ENCODE results near the gene SPATA21. TPM values are rescaled to one million over a fixed set of nuclear protein-coding genes. Genes with fewer than 3 reads are reported as not detected.

Gene SPATA21
- polyA plus RNA-seq, 2 of the 4 experiments (the other 2 are of a cell fraction) = 0.08 to 0.09 TPM

- CTCF ChIA-PET = interaction anchor here (1.6 to 1.9 kb wide), 2 partner anchors 13 to 46 kb away, joined by 5 to 8 read pairs; partner anchors contain the start of gene NECAP2
- peak overlapping the region in 1 of 2 experiments; percentile 49; a peak in 2 of 6 replicates for H3K27ac ChIP-seq
- no peaks in the 10 kb centered on the region for H3K9me3 ChIP-seq
- POLR2A ChIA-PET = no interaction called here
- WGBS (ENCODE audit: missing lambda C conversion rate) = 78% methylated on average over 9 of the region's 10 CpGs
- DNase-seq (ENCODE audit: low read depth in 1 of 2, low spot score in 1 of 2) = no peak
- no peak for TF ChIP-seq JUNB (IDR thresholded peaks at IDR 0.05)
- no peak for TF ChIP-seq REST (IDR thresholded peaks at IDR 0.05)
- no peak for TF ChIP-seq MAZ (IDR thresholded peaks at IDR 0.05; ENCODE audit: borderline replicate concordance, low read depth, low read length)
- TF ChIP-seq E2F6 (IDR thresholded peaks at IDR 0.05; ENCODE audit: borderline replicate concordance, low read depth) = no peak
- no peak for TF ChIP-seq FOSB (CRISPR knock-in tag; IDR thresholded peaks at IDR 0.05)
- H3K4me2 ChIP-seq = no peak overlapping the region
- H3K4me1 ChIP-seq = peaks cover 48% of the 10 kb centered on the region
- H3K4me3 ChIP-seq = no peak overlapping the region
- ATAC-seq = peak in 1 of 2 experiments; percentile 51; a peak in 3 of 6 replicates
- FAIRE-seq = no peak
Observed at GRCh38 chr1:16393570-16394521, 43.4 kb downstream of the SPATA21 start.

- Histone ChIP-seq H3K9me3 (no peaks in the 10 kb centered on the region), H3K4me1 (peaks cover 57% of the 10 kb centered on the region), H3K4me2 (no peak overlapping the region), H3K4me3 (no peak overlapping the region), H3K27ac (peak overlapping the region in 1 of 2 experiments; percentile 49; a peak in 2 of 6 replicates)
- WGBS (ENCODE audit: missing lambda C conversion rate) = 93% methylated on average over 19 of the region's 21 CpGs
- CTCF ChIA-PET = interaction anchor here (1.6 to 1.9 kb wide), 2 partner anchors 12 to 47 kb away, joined by 5 to 8 read pairs; partner anchors contain the start of gene NECAP2
- no peak for FAIRE-seq
- no peak for DNase-seq (ENCODE audit: low read depth in 1 of 2, low spot score in 1 of 2)
- TF ChIP-seq KDM5A (IDR thresholded peaks at IDR 0.05) (no peak), POLR2A (IDR thresholded peaks at IDR 0.05; ENCODE audit: low read length) (no peak), MYC (IDR thresholded peaks at IDR 0.05; ENCODE audit: borderline replicate concordance, low read length) (no peak), PHF8 (IDR thresholded peaks at IDR 0.05; ENCODE audit: borderline replicate concordance, low read depth) (no peak), CHD4 (IDR thresholded peaks at IDR 0.05; ENCODE audit: borderline replicate concordance) (no peak), NR3C1 (IDR thresholded peaks at IDR 0.05) (no peak), USF2 (IDR thresholded peaks at IDR 0.05) (no peak), REST (IDR thresholded peaks at IDR 0.05) (no peak), HOXB5 (CRISPR knock-in tag; IDR thresholded peaks at IDR 0.05) (no peak), CTCF (IDR thresholded peaks at IDR 0.05) (no peak), FOSB (CRISPR knock-in tag; IDR thresholded peaks at IDR 0.05) (no peak)
- POLR2A ChIA-PET = interaction anchor here (0.6 kb wide), 1 partner anchor 31 kb away, joined by 5 read pairs; no protein-coding TSS in a partner anchor
- ATAC-seq = no peak; a peak in 1 of 6 replicates
Observed at GRCh38 chr1:16392740-16393569, 44.3 kb downstream of the SPATA21 start.
